GM12878 (cell line): ENCODE data around the gene ADAM10. TPM values are rescaled to one million over a fixed set of nuclear protein-coding genes. Genes with fewer than 3 reads are reported as not detected.

Experiments used
- ATAC-seq: fragments of 200-7000 bp; cut with Tn5 transposase; 3 replicates; pipeline ENCODE4 v1.9.1; 2020; ENCODE audit warnings: mild to moderate bottlenecking, moderate library complexity
- BruUV-seq: library from RNA; stranded (reverse); fragments of 400-500 nt; replicated peaks from 2 replicates; lab custom pipeline; 2021; lab: Mats Ljungman, UMichigan
- CTCF ChIA-PET: fragments of 300-600 bp; sonication (Branson Sonifier 250); formaldehyde crosslinking; extraction: SDS; loops from one replicate; lab custom pipeline; 2021; ENCODE audit warnings: inconsistent platforms; lab: Yijun Ruan, JAX
- POLR2A ChIA-PET: fragments of 350-600 bp; formaldehyde crosslinking; extraction: SDS; loops from one replicate; lab custom pipeline; 2021; ENCODE audit warnings: inconsistent platforms; lab: Charles Lee
- RAD21 ChIA-PET: fragments of 300-600 bp; sonication (Branson Sonifier 250); formaldehyde crosslinking; loops from one replicate; lab custom pipeline; 2023; ENCODE audit warnings: antibody characterized with exemption; ENCODE audit not compliant: unreplicated experiment; lab: Charles Lee
- SMC1A ChIA-PET: fragments of 300-600 bp; sonication (Branson Sonifier 250); formaldehyde crosslinking; loops from one replicate; lab custom pipeline; 2023; ENCODE audit not compliant: unreplicated experiment, uncharacterized antibody; lab: Charles Lee
- DNase-seq: peaks from one replicate; pipeline ENCODE4 v3.0.0-alpha.2; 2011; ENCODE audit warnings: low read depth, low spot score
- FAIRE-seq: peaks from 3 replicates; lab custom pipeline; 2011; peaks lifted over from hg19 to GRCh38; lab: Jason Lieb, UNC
- H2AFZ ChIP-seq: 2 replicates; pipeline ENCODE4 v1.6.0; 2011; ENCODE audit warnings: low read depth, low read length, control low read depth; ENCODE audit not compliant: control insufficient read depth
- H3K27ac ChIP-seq: 2 replicates; pipeline ENCODE4 v1.5.1; 2011; ENCODE audit warnings: control low read depth; ENCODE audit not compliant: control insufficient read depth, insufficient read depth
- H3K27me3 ChIP-seq, 2 experiments: replicated peaks in 1 of 2; 2 replicates each; pipeline versions ENCODE4 v1.6.0 to v1.6.1; 2011; ENCODE audit warnings: low read length in 1 of 2; ENCODE audit not compliant: control insufficient read depth in 2 of 2, insufficient read depth in 2 of 2
- H3K36me3 ChIP-seq, 2 experiments: 2 replicates each; pipeline ENCODE4 v1.5.1; 2011; ENCODE audit warnings: low read length in 1 of 2; ENCODE audit not compliant: control insufficient read depth in 2 of 2, insufficient read depth in 2 of 2
- H3K4me1 ChIP-seq: 2 replicates; pipeline ENCODE4 v1.6.1; 2011; ENCODE audit warnings: mild to moderate bottlenecking, low read length, moderate library complexity, mixed read lengths; ENCODE audit not compliant: control insufficient read depth, insufficient read depth
- H3K4me2 ChIP-seq: 2 replicates; pipeline ENCODE4 v1.6.0; 2011; ENCODE audit warnings: control low read depth; ENCODE audit not compliant: control insufficient read depth, insufficient read depth
- H3K4me3 ChIP-seq: fragments of 200-600 bp; sonication (generic); 2 replicates; pipeline ENCODE4 v1.5.1; 2016
- H3K79me2 ChIP-seq: 2 replicates; pipeline ENCODE4 v1.6.0; 2011; ENCODE audit warnings: low read length; ENCODE audit not compliant: control insufficient read depth, insufficient read depth
- H3K9ac ChIP-seq: 2 replicates; pipeline ENCODE4 v1.8.0; 2011; ENCODE audit warnings: low read length, control low read depth, mixed read lengths; ENCODE audit not compliant: control insufficient read depth, insufficient read depth
- H3K9me3 ChIP-seq: replicated peaks from 3 replicates; pipeline ENCODE4 v1.5.1; 2011; ENCODE audit warnings: mild to moderate bottlenecking, low read length; ENCODE audit not compliant: control insufficient read depth, insufficient read depth
- H4K20me1 ChIP-seq: 2 replicates; pipeline ENCODE4 v1.6.0; 2011; ENCODE audit not compliant: control insufficient read depth, insufficient read depth
- ASH2L ChIP-seq: fragments of 300-600, 200-600 bp; sonication (generic); IDR thresholded peaks from 2 replicates; pipeline ENCODE4 v1.6.1; 2017; ENCODE audit warnings: low read depth, mild to moderate bottlenecking, borderline replicate concordance
- CEBPB ChIP-seq, 2 experiments: fragments of 150-350 bp in 1 of 2; IDR thresholded peaks; 2 replicates each; pipeline ENCODE4 v1.6.1; 2012 to 2014; ENCODE audit warnings: low read depth in 2 of 2, low read length in 2 of 2, borderline replicate concordance in 1 of 2, inconsistent platforms in 1 of 2
- CHD1 ChIP-seq: IDR thresholded peaks from 2 replicates; pipeline ENCODE4 v1.6.1; 2012; ENCODE audit warnings: low read depth, low read length, improper control_type of control experiment
- CUX1 ChIP-seq: IDR thresholded peaks from 2 replicates; pipeline ENCODE4 v1.6.1; 2012; ENCODE audit warnings: improper control_type of control experiment, low read depth, low read length; ENCODE audit not compliant: insufficient replicate concordance
- ETV6 ChIP-seq, 2 experiments: fragments of 450-650 bp in 1 of 2; IDR thresholded peaks in 1 of 2; conservative IDR thresholded peaks in 1 of 2; 2 replicates each; pipeline ENCODE4 v1.6.1; 2014; ENCODE audit warnings: antibody characterized with exemption in 1 of 2, borderline replicate concordance in 1 of 2, low read depth in 1 of 2, mild to moderate bottlenecking in 1 of 2, moderate library complexity in 1 of 2
- EZH2 ChIP-seq: IDR thresholded peaks from 2 replicates; pipeline ENCODE4 v1.6.1; 2012; ENCODE audit warnings: low read depth, mild to moderate bottlenecking, control low read depth, inconsistent platforms, low read length, borderline replicate concordance; ENCODE audit not compliant: control insufficient read depth
- HDAC2 ChIP-seq: fragments of 200-600 bp; sonication (generic); IDR thresholded peaks from 2 replicates; pipeline ENCODE4 v1.6.1; 2017
- IRF4 ChIP-seq: IDR thresholded peaks from 2 replicates; pipeline ENCODE4 v1.6.1; 2011; ENCODE audit warnings: low read depth, low read length
- JUND ChIP-seq: IDR thresholded peaks from 2 replicates; pipeline ENCODE4 v1.6.1; 2012; ENCODE audit warnings: low read depth, mild to moderate bottlenecking, low read length, improper control_type of control experiment, moderate library complexity
- MTA2 ChIP-seq: fragments of 450-650 bp; IDR thresholded peaks from 2 replicates; pipeline ENCODE4 v1.6.1; 2016; ENCODE audit warnings: low read depth, mild to moderate bottlenecking, moderate library complexity
- NKRF ChIP-seq: fragments of 450-650 bp; conservative IDR thresholded peaks from 2 replicates; pipeline ENCODE4 v1.6.1; 2017; ENCODE audit warnings: mild to moderate bottlenecking, moderate library complexity
- POLR2AphosphoS5 ChIP-seq: IDR thresholded peaks from 2 replicates; pipeline ENCODE4 v1.6.1; 2011; ENCODE audit warnings: mild to moderate bottlenecking, low read length, inconsistent platforms
- SIX5 ChIP-seq: IDR thresholded peaks from 2 replicates; pipeline ENCODE4 v1.6.1; 2011; ENCODE audit warnings: mild to moderate bottlenecking, low read depth, low read length, moderate library complexity; ENCODE audit not compliant: severe bottlenecking
- SMC3 ChIP-seq: IDR thresholded peaks from 2 replicates; pipeline ENCODE4 v1.6.1; 2011; ENCODE audit warnings: low read length, improper control_type of control experiment, borderline replicate concordance
- STAT1 ChIP-seq: fragments of 450-650 bp; conservative IDR thresholded peaks from 2 replicates; pipeline ENCODE4 v1.6.1; 2014; ENCODE audit warnings: antibody characterized with exemption, mild to moderate bottlenecking
- TARDBP ChIP-seq: IDR thresholded peaks from 2 replicates; pipeline ENCODE4 v1.6.1; 2016; ENCODE audit warnings: borderline replicate concordance
- TCF7 ChIP-seq: IDR thresholded peaks from 2 replicates; pipeline ENCODE4 v1.6.1; 2014; ENCODE audit warnings: antibody characterized with exemption, borderline replicate concordance
- ZBED1 ChIP-seq: IDR thresholded peaks from 2 replicates; pipeline ENCODE4 v1.6.1; 2016; ENCODE audit warnings: borderline replicate concordance
- WGBS: methylation state at CpG from one replicate; pipeline ENCODE4 v1.1.6; 2016; ENCODE audit warnings: low lambda C conversion rate; ENCODE audit not compliant: insufficient replicate concordance, insufficient coverage; ENCODE audit errors: missing lambda C conversion rate; 5-methylcytosine and 5-hydroxymethylcytosine counted together
- in situ Hi-C: fragments of 300-500 bp; cut with MboI; formaldehyde crosslinking; loops from 9 replicates; pipeline ENCODE4 v1.14.3; 2018; ENCODE audit warnings: mixed read lengths
- intact Hi-C: fragments of 100-400 bp; cut with micrococcal nuclease; formaldehyde crosslinking; loops from one replicate; pipeline ENCODE4 v1.14.2; 2022; ENCODE audit not compliant: unreplicated experiment
- polyA plus RNA-seq, 11 experiments: library from polyadenylated mRNA; depleted of rRNA in 4 of 11; unstranded in 6 of 11; stranded (reverse) in 5 of 11; fragments of >200 nt; fragmentation: Nextera tagmentation in 4 of 11; fragmentation: Illumina TruSeq in 1 of 11; extraction: Ambion mirVana in 4 of 11; extraction: Trizol in 1 of 11; gene quantifications; 1 replicate in 1 of 11; 2 replicates in 10 of 11; pipeline versions ENCODE4 v1.2.1 to v1.2.3, GENCODE V29; 2011 to 2016; ENCODE audit warnings: inconsistent platforms in 2 of 11, missing spikeins in 2 of 11, low read depth in 1 of 11
- total RNA-seq, 4 experiments: library from RNA; depleted of rRNA in 3 of 4; stranded (reverse); fragments of >200 nt in 3 of 4; fragmentation: Illumina TruSeq in 1 of 4; extraction: Trizol in 1 of 4; gene quantifications; 2 replicates each; pipeline versions ENCODE4 v1.2.1 to v1.2.3, GENCODE V29; 2013 to 2021

The ADAM10 gene
- total and polyA plus RNA-seq, 10 of the 15 experiments (the other 5 are each of a cell fraction or from before 2014, with no cell fraction given): 10.0 to 88.9 (median 51.7) TPM

GRCh38 chr15:58777107-58777506, 27.6 kb upstream of the ADAM10 start (continued):
- TF ChIP-seq STAT1 (no peak), TCF7 (no peak), ZBED1 (no peak), SIX5 (no peak), CUX1 (peak; percentile 97), IRF4 (0 out of 2 replicates have a peak, but pooled peaks have one; percentile 33), CHD1 (no peak)

GRCh38 chr15:58775402-58775801, 25.9 kb upstream of the ADAM10 start:
- ChIA-PET POLR2A (interaction anchor here (0.5 kb wide), 1 partner anchor 49 kb away, joined by 6 read pairs; no protein-coding TSS in a partner anchor), RAD21 (no interaction called here), CTCF (interaction anchor here (0.6 to 1.6 kb wide), 2 partner anchors 184 to 506 kb away, joined by 3 to 5 read pairs; no protein-coding TSS in a partner anchor), SMC1A (no interaction called here)
- no TSS peak for BruUV-seq
- DNase-seq (no peak), ATAC-seq (no peak), FAIRE-seq (no peak)
- Histone ChIP-seq H3K4me1 (peaks cover 8% of the 10 kb centered on the region; the same call in 1 of the 2 replicates), H3K9me3 (no peaks in the 10 kb centered on the region), H3K27me3 (no peaks in the 10 kb centered on the region), H3K36me3 (no peaks in the 10 kb centered on the region; a peak in 1 of 4 replicates), H3K27ac (no peak overlapping the region), H3K4me2 (no peak overlapping the region), H3K9ac (no peak overlapping the region), H3K4me3 (peak overlapping the region; percentile 18), H4K20me1 (no peaks in the 10 kb centered on the region), H2AFZ (no peak overlapping the region), H3K79me2 (peaks cover 26% of the 10 kb centered on the region)
- in situ Hi-C loops (no loop called here), intact Hi-C loops (no loop called here)
- 96% methylated on average over 3 of the region's 3 CpGs for WGBS
- TF ChIP-seq TARDBP (no peak), SMC3 (no peak), NKRF (no peak), CEBPB (IDR thresholded peaks at IDR 0.05; ENCODE audit: borderline replicate concordance in 1 of 2, low read depth in 2 of 2, low read length in 2 of 2) (no peak), MTA2 (no peak), EZH2 (no peak), ASH2L (no peak), JUND (no peak), POLR2AphosphoS5 (no peak), ETV6 (conservative IDR thresholded peaks at IDR 0.05 in 1 of 2, IDR thresholded peaks at IDR 0.05 in 1 of 2; ENCODE audit: borderline replicate concordance in 1 of 2, low read depth in 1 of 2) (no peak), HDAC2 (no peak)
